Suprapubic skin (tissue), 4 donors: Measurements from ENCODE around the gene TBC1D8. TPM values are rescaled to one million over a fixed set of nuclear protein-coding genes. Genes with fewer than 3 reads are reported as not detected.

Experiments used
- DNase-seq, 2 donors: peaks; one replicate each; pipeline ENCODE4 v3.0.0-alpha.2; 2019; ENCODE audit warnings: low spot score in 2 of 2
- H3K27ac ChIP-seq: fragments of 200-600 bp; sonication (generic); one replicate; pipeline ENCODE4 v1.5.1; 2019
- H3K27me3 ChIP-seq: fragments of 200-600 bp; sonication (generic); one replicate; pipeline ENCODE4 v1.5.1; 2019
- H3K36me3 ChIP-seq: fragments of 200-600 bp; sonication (generic); one replicate; pipeline ENCODE4 v1.5.1; 2019
- H3K4me1 ChIP-seq: fragments of 200-600 bp; sonication (generic); one replicate; pipeline ENCODE4 v1.5.1; 2019
- H3K4me3 ChIP-seq: fragments of 200-600 bp; sonication (generic); one replicate; pipeline ENCODE4 v1.5.1; 2019; ENCODE audit warnings: mild to moderate bottlenecking
- H3K9me3 ChIP-seq: fragments of 200-600 bp; sonication (generic); one replicate; pipeline ENCODE4 v1.5.1; 2019
- EP300 ChIP-seq: sonication (generic); formaldehyde crosslinking; IDR thresholded peaks from one replicate; pipeline ENCODE4 v1.6.1; 2017; ENCODE audit warnings: antibody characterized with exemption
- POLR2A ChIP-seq, 2 donors: fragments of 450-650 bp; IDR thresholded peaks; one replicate each; pipeline ENCODE4 v1.6.1; 2017; ENCODE audit warnings: antibody characterized with exemption in 2 of 2, mild to moderate bottlenecking in 2 of 2, moderate library complexity in 2 of 2
- POLR2AphosphoS5 ChIP-seq, 3 donors: sonication (generic); formaldehyde crosslinking; IDR thresholded peaks; one replicate each; pipeline ENCODE4 v1.6.1; 2017; ENCODE audit warnings: antibody characterized with exemption in 3 of 3
- WGBS: methylation state at CpG from one replicate; pipeline ENCODE4 v1.1.5; 2018; 5-methylcytosine and 5-hydroxymethylcytosine counted together
- total RNA-seq, 4 donors: library from RNA; depleted of rRNA; stranded (reverse); fragments of >200 nt; gene quantifications; one replicate each; pipeline ENCODE4 v1.1.0, GENCODE V29; 2016
- TF ChIP-seq, protein P1 (sequence below), 2 donors: fragments of 200-600 bp in 1 of 2; fragments of 450-650 bp in 1 of 2; sonication (generic) in 1 of 2; IDR thresholded peaks; one replicate each; pipeline ENCODE4 v1.5.1; 2016 to 2019; ENCODE audit warnings: antibody characterized with exemption in 2 of 2, mild to moderate bottlenecking in 1 of 2, moderate library complexity in 1 of 2

TBC1D8 gene
- total RNA-seq, 4 donors from 2014 or later: 38.8 to 309 (median 68.3) TPM

DNA sequence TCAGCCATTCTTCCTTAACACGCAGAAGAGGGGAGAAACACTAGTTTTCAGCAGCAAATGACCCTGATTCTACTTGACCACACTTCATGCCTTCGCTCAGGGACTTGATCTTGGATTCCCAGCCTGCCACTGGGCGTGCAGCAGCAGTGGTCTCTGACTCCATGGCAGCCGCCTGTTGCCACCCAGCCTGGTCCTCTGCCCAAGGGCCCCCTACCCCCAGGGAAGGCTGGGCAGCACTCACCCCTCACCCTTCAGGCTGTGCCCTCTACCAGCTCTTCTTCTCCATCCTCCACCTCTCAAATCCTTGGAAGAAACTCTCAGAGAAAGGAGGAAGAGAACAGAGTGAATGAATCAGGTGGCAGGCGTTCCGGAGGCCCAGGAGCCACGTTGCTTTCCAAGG lies 181.2 kb downstream of the TBC1D8 start:
- peaks cover 45% of the 10 kb centered on the region for H3K36me3 ChIP-seq
- H3K4me1 ChIP-seq: no peaks in the 10 kb centered on the region
- H3K27me3 ChIP-seq: no peaks in the 10 kb centered on the region
- no peak overlapping the region for H3K27ac ChIP-seq
- no peaks in the 10 kb centered on the region for H3K9me3 ChIP-seq
- TF ChIP-seq EP300: no peak
- TF ChIP-seq POLR2AphosphoS5 (IDR thresholded peaks at IDR 0.05): no peak
- TF ChIP-seq, protein P1, sequence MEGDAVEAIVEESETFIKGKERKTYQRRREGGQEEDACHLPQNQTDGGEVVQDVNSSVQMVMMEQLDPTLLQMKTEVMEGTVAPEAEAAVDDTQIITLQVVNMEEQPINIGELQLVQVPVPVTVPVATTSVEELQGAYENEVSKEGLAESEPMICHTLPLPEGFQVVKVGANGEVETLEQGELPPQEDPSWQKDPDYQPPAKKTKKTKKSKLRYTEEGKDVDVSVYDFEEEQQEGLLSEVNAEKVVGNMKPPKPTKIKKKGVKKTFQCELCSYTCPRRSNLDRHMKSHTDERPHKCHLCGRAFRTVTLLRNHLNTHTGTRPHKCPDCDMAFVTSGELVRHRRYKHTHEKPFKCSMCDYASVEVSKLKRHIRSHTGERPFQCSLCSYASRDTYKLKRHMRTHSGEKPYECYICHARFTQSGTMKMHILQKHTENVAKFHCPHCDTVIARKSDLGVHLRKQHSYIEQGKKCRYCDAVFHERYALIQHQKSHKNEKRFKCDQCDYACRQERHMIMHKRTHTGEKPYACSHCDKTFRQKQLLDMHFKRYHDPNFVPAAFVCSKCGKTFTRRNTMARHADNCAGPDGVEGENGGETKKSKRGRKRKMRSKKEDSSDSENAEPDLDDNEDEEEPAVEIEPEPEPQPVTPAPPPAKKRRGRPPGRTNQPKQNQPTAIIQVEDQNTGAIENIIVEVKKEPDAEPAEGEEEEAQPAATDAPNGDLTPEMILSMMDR (IDR thresholded peaks at IDR 0.05): no peak
- no peak for TF ChIP-seq POLR2A (IDR thresholded peaks at IDR 0.05)
- H3K4me3 ChIP-seq: no peak overlapping the region
- no peak for DNase-seq
- whole genome bisulfite sequencing: 94% methylated on average over 7 of the region's 7 CpGs

DNA sequence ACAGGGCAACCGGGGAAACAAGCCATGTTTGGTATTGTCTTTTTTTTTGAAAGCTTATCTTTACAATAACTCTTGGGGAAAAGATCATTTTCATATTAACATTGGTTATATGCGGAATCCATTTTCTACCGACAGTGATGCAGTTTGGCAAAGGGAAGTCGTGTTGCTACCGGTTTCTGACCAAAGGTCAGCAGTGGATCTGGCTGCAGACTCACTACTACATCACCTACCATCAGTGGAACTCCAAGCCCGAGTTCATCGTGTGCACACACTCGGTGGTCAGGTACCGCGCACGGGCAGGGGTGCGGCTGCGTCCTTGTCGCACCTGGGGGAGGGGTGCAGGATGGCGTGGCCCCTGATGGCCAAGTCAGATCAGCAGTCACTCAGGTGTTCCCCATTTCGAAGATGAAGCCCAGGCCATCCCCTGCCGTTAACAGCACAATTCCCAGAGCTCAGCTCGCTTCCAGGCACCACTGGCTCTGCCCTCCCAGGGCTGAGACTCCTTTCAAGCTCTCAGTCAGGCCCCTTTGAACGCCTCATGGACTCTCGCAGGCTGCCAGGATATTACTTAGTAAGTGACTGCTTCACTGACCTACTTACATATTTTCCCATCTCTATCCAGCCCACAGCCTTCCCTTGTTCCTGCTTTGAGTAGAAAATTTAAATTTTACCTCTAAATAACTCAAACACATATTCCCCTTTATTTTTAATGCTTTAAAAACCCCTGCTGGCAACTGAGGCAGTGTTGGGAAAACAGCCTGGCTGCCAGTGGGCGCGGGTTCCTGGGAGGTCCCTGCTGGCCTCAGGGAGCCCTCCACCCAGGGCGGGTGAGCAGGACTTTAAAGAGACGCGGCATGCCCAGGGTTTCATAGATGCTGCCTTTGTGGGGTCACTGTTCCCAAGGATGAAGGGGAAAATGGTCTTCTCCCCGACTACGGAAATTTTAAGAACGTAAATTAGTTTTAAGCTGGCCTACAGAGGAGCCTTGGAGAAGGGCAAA lies 182.7 kb downstream of the TBC1D8 start:
- H3K9me3 ChIP-seq: no peaks in the 10 kb centered on the region
- H3K36me3 ChIP-seq: peaks cover 32% of the 10 kb centered on the region
- H3K27me3 ChIP-seq: no peaks in the 10 kb centered on the region
- H3K4me3 ChIP-seq: no peak overlapping the region
- DNase-seq: peak in 1 of 2 donors; percentile 36
- H3K27ac ChIP-seq: no peak overlapping the region
- TF ChIP-seq, protein P1 (IDR thresholded peaks at IDR 0.05): no peak
- TF ChIP-seq POLR2A (IDR thresholded peaks at IDR 0.05): no peak
- no peak for TF ChIP-seq EP300
- TF ChIP-seq POLR2AphosphoS5 (IDR thresholded peaks at IDR 0.05): no peak
- H3K4me1 ChIP-seq: no peaks in the 10 kb centered on the region
- 95% methylated on average over 22 of the region's 28 CpGs for WGBS

DNA sequence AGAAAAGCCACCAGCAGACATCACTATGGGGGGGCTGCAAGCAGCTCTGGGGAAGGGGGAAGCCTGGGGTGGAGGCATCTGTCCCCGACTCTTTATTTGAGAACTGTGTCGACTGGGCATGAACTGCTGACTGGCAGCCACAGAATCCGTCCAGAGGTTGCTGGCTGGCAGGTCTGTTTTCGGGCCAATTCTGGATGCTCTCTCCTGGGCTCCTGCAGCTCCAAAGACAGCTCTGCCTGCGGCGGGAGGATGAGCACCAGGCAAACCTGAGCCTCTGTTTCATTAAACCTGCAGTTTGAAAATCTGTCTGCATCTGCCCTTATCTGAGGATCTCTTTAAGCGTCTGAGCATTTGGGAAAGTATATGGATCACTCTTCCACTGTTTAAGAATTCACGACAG lies 183.5 kb downstream of the TBC1D8 start:
- TF ChIP-seq, protein P1 (IDR thresholded peaks at IDR 0.05): no peak
- TF ChIP-seq POLR2AphosphoS5 (IDR thresholded peaks at IDR 0.05): no peak
- H3K27me3 ChIP-seq: no peaks in the 10 kb centered on the region
- H3K9me3 ChIP-seq: no peaks in the 10 kb centered on the region
- H3K4me3 ChIP-seq: no peak overlapping the region
- WGBS: 95% methylated on average over 8 of the region's 8 CpGs
- H3K27ac ChIP-seq: no peak overlapping the region
- no peak for DNase-seq
- H3K36me3 ChIP-seq: peaks cover 31% of the 10 kb centered on the region
- peaks cover under 1% of the 10 kb centered on the region for H3K4me1 ChIP-seq

DNA sequence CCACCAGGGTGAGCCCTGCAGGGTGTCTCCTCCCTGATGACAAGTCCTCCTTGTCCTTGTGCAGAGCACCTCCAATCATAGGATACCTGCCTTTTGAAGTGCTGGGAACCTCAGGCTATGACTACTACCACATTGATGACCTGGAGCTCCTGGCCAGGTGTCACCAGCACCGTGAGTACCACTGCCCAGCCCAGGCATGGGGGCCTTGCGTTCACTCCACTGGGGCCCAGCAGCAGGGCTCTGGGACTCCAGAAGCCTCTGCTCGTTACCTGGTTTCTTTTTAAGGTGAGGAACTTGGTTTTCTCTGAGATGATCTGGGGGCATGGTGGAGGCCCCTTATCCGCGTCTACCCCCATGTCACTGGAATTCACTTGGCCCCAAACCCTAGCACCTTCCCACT lies 185.6 kb downstream of the TBC1D8 start:
- H3K27me3 ChIP-seq: no peaks in the 10 kb centered on the region

DNA sequence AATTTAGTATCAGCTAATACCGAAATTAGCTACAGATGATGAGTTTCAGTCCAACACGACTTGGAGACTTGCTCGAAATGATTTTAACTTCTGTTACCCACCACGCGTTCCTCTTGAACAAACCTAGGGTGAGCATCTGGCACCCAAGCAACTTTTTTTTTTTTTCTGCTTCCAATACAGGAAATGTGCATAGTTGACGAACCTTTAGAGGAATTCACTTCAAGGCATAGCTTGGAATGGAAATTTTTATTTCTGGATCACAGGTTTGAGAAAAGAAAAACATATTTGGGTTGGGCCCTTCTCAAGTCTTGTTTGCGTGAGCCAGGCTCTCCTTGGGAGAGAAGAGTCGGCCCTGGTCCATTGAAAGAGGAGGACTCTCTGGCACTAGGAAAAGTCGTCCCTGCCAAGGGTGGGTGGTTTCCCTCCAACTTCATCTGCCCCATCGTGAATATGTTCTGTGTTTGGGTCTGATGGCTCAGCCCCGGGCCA lies 186.5 kb downstream of the TBC1D8 start:
- Histone ChIP-seq H3K4me1 (peaks cover 2% of the 10 kb centered on the region), H3K4me3 (no peak overlapping the region), H3K27me3 (no peaks in the 10 kb centered on the region), H3K9me3 (no peaks in the 10 kb centered on the region), H3K36me3 (peaks cover 15% of the 10 kb centered on the region), H3K27ac (peak overlapping the region; percentile 34)
- no peak for DNase-seq
- WGBS: 52% methylated on average over 11 of the region's 11 CpGs
- TF ChIP-seq POLR2A (IDR thresholded peaks at IDR 0.05) (no peak), EP300 (no peak), POLR2AphosphoS5 (IDR thresholded peaks at IDR 0.05) (no peak)
- TF ChIP-seq, protein P1 (IDR thresholded peaks at IDR 0.05): no peak

More for the DNA sequence above, 185.6 kb downstream of the TBC1D8 start:
- no peak for DNase-seq
- TF ChIP-seq EP300 (no peak), POLR2A (IDR thresholded peaks at IDR 0.05) (no peak), POLR2AphosphoS5 (IDR thresholded peaks at IDR 0.05) (no peak)
- TF ChIP-seq, protein P1 (IDR thresholded peaks at IDR 0.05): no peak
- peaks cover 19% of the 10 kb centered on the region for H3K36me3 ChIP-seq
- H3K27ac ChIP-seq: no peak overlapping the region
- peaks cover 2% of the 10 kb centered on the region for H3K4me1 ChIP-seq
- H3K9me3 ChIP-seq: no peaks in the 10 kb centered on the region
- H3K4me3 ChIP-seq: no peak overlapping the region
- 94% methylated on average over 5 of the region's 5 CpGs for WGBS
